D721Med (cell line): ENCODE data around the gene RAB13.

Experiments
- DNase-seq: peaks from one replicate; pipeline ENCODE4 v3.0.0; 2011; ENCODE audit warnings: low spot score; ENCODE audit not compliant: insufficient read length
- FAIRE-seq: peaks from 2 replicates; lab custom pipeline; 2011; peaks lifted over from hg19 to GRCh38; lab: Jason Lieb, UNC
- CTCF ChIP-seq: IDR thresholded peaks from 2 replicates; pipeline ENCODE4 v1.5.1; 2012; ENCODE audit warnings: mild to moderate bottlenecking, control low read depth; ENCODE audit not compliant: insufficient read depth; ENCODE audit errors: missing control alignments

RAB13 gene

DNA sequence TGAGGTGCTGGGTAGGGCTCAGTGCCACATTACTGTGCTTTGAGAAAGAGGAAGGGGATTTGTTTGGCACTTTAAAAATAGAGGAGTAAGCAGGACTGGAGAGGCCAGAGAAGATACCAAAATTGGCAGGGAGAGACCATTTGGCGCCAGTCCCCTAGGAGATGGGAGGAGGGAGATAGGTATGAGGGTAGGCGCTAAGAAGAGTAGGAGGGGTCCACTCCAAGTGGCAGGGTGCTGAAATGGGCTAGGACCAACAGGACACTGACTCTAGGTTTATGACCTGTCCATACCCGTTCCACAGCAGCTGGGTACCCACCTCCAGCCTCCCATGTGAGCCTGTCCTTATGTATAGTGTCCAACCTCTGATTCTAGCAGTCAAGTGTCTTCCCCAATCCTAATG is 26.7 kb downstream of the RAB13 start:
- TF ChIP-seq CTCF, result no peak
- FAIRE-seq, result no peak

DNA sequence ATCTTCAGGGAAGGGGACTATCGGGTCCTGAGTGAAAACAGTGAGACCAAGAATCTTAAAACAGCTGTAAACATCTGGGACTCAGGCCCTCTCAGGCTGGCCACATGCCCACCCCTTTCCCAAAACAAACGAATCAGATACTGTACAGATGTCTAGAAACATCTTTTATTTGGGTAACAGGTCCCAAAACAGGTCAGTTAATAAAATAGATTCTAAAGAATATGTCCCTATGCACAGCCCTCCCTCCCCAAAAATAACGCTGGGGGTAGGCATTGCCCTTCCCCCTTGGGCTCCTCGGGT is 27.2 kb downstream of the RAB13 start:
- no peak for TF ChIP-seq CTCF
- no peak for FAIRE-seq

More for the DNA sequence above, 26.7 kb downstream of the RAB13 start:
- DNase-seq, result no peak

GRCh38 chr1:153958111-153958960 is 27.8 kb downstream of the RAB13 start, which contains the start of gene CRTC2:
CRTC2 (minus strand) TSS chr1:153958612; CDS start chr1:153958497, 115 bp downstream.
- FAIRE-seq, result peak; percentile 89
- DNase-seq, result peak; percentile 100
- peak; percentile 14 for TF ChIP-seq CTCF

More for the DNA sequence above, 27.2 kb downstream of the RAB13 start:
- DNase-seq, result no peak

GRCh38 chr1:153957744-153958110 is 28.4 kb downstream of the RAB13 start:
- DNase-seq (no peak), FAIRE-seq (no peak)
- no peak for TF ChIP-seq CTCF

DNA sequence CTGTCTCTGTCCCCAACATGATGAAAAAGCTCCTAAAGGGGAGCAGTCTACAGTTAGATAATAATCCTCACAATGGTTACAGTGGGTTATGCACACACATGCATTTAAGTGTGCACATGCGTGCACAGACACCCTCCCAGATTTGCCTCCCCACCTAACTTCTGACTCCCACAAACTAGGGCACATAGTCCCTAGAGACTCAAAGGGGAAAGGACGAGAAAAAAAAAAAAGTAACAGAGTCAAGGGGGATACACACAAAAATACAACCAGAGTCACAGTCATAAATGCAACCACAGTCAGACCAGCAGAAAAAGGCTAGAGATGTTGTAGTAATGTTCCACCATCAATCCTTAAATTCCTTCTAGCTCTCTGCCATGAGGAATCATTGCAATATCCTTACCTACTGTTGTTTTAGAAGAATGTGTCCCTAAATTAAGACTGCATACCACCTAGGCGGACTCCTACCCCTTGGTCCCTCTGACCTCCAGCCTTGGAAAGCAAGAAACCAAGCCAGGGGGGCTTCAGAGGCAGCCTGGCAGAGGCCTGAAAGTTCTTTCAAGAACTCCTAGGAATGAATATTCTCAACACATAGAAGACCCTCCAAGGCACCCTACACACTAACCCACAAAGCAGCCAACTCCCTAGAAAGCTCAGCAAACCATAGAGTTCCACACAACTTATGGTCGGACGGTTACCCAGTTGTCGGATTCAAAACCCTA is 29.0 kb downstream of the RAB13 start:
- no peak for TF ChIP-seq CTCF
- no peak for FAIRE-seq
- DNase-seq, result no peak

DNA sequence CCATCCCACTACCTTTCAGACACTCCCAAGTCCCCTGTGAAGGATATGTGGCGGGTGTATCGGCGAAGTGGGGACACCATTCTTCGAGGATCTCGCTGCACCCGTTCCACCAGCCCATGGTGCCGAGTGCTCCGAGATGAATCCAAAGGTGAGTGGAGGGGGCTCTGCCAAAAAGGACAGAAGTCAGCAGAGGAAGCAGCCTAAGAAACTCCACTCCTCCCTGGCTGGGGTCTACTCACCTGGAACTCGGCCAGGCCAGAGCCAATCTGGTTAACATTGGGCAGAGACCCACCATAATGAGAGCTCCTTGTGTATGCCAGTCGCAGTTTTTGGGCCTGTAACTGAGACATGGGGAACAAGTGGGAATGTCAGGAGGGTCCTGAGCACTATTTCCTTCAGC is 31.3 kb downstream of the RAB13 start:
- FAIRE-seq, result no peak
- no peak for TF ChIP-seq CTCF
- DNase-seq, result no peak
